Large intestine (tissue), 3 donors: ENCODE results near the gene ABLIM2. TPM values are rescaled to one million over a fixed set of nuclear protein-coding genes. Genes with fewer than 3 reads are reported as not detected.

Experiments used
- DNase-seq, 2 donors: peaks; one replicate each; pipeline versions ENCODE4 v3.0.0 to v3.0.0-alpha.2; 2013
- H3K27ac ChIP-seq: one replicate; pipeline ENCODE4 v1.5.1; 2013; ENCODE audit warnings: low read length
- H3K27me3 ChIP-seq: 2 replicates; pipeline ENCODE4 v1.6.1; 2013; ENCODE audit warnings: low read length; ENCODE audit not compliant: control insufficient read depth, insufficient read depth
- H3K36me3 ChIP-seq: 2 replicates; pipeline ENCODE4 v1.6.1; 2013; ENCODE audit warnings: low read length; ENCODE audit not compliant: control insufficient read depth, insufficient read depth
- H3K4me1 ChIP-seq: one replicate; pipeline ENCODE4 v1.6.1; 2013; ENCODE audit warnings: low read length; ENCODE audit not compliant: control insufficient read depth, insufficient read depth
- H3K4me3 ChIP-seq: one replicate; pipeline ENCODE4 v1.5.1; 2013; ENCODE audit warnings: low read length
- H3K9me3 ChIP-seq: one replicate; pipeline ENCODE4 v1.6.1; 2013; ENCODE audit warnings: mild to moderate bottlenecking, low read depth, low read length, moderate library complexity; ENCODE audit not compliant: control insufficient read depth
- WGBS: methylation state at CpG from one replicate; pipeline ENCODE4 v1.1.5; 2013; ENCODE audit warnings: low lambda C conversion rate; ENCODE audit not compliant: insufficient coverage; 5-methylcytosine and 5-hydroxymethylcytosine counted together
- polyA plus RNA-seq: library from polyadenylated mRNA; unstranded; fragments of 120-200 nt; gene quantifications from one replicate; pipeline ENCODE4 v1.2.1, GENCODE V29; 2013

Gene ABLIM2
- polyA plus RNA-seq, 1 donor = 5.9 TPM

- Histone ChIP-seq H3K9me3 (no peaks in the 10 kb centered on the region), H3K4me1 (peaks cover 6% of the 10 kb centered on the region), H3K27me3 (no peaks in the 10 kb centered on the region), H3K36me3 (no peaks in the 10 kb centered on the region), H3K27ac (peak overlapping the region; percentile 46), H3K4me3 (no peak overlapping the region)
- peak; percentile 77 to 83 for DNase-seq
- no CpG with 5 or more reads among the region's 18 CpGs for WGBS
Measured at GRCh38 chr4:8192748-8193738, 34.4 kb upstream of the ABLIM2 start.

- Histone ChIP-seq H3K4me3 (no peak overlapping the region), H3K4me1 (peaks cover 6% of the 10 kb centered on the region), H3K9me3 (no peaks in the 10 kb centered on the region), H3K27me3 (no peaks in the 10 kb centered on the region), H3K27ac (peak overlapping the region; percentile 55), H3K36me3 (no peaks in the 10 kb centered on the region)
- DNase-seq = no peak
- WGBS = no CpG with 5 or more reads among the region's 23 CpGs
Measured at GRCh38 chr4:8191136-8191747, 32.6 kb upstream of the ABLIM2 start.

- Histone ChIP-seq H3K4me1 (peaks cover 6% of the 10 kb centered on the region), H3K27ac (no peak overlapping the region), H3K27me3 (no peaks in the 10 kb centered on the region), H3K36me3 (no peaks in the 10 kb centered on the region), H3K9me3 (no peaks in the 10 kb centered on the region), H3K4me3 (no peak overlapping the region)
- WGBS = no CpG with 5 or more reads among the region's 26 CpGs
- DNase-seq = no peak
Measured at GRCh38 chr4:8189551-8190466, 31.2 kb upstream of the ABLIM2 start.

- no peaks in the 10 kb centered on the region for H3K9me3 ChIP-seq
- WGBS = no CpG with 5 or more reads among the region's 29 CpGs
- H3K27ac ChIP-seq = no peak overlapping the region
- no peak for DNase-seq
- H3K36me3 ChIP-seq = no peaks in the 10 kb centered on the region
- no peak overlapping the region for H3K4me3 ChIP-seq
- no peaks in the 10 kb centered on the region for H3K27me3 ChIP-seq
- H3K4me1 ChIP-seq = peaks cover 6% of the 10 kb centered on the region
Measured at GRCh38 chr4:8188743-8189550, 30.3 kb upstream of the ABLIM2 start.

GRCh38 chr4:8188085-8188484, 29.5 kb upstream of the ABLIM2 start:
- DNase-seq = no peak
- H3K4me1 ChIP-seq = peaks cover 5% of the 10 kb centered on the region
- no peaks in the 10 kb centered on the region for H3K36me3 ChIP-seq
- H3K9me3 ChIP-seq = no peaks in the 10 kb centered on the region
- H3K27me3 ChIP-seq = no peaks in the 10 kb centered on the region
- H3K27ac ChIP-seq = no peak overlapping the region
- H3K4me3 ChIP-seq = no peak overlapping the region
- no CpG with 5 or more reads among the region's 12 CpGs for WGBS

GRCh38 chr4:8185930-8186329, 27.3 kb upstream of the ABLIM2 start:
- Histone ChIP-seq H3K4me3 (no peak overlapping the region), H3K4me1 (peaks cover 11% of the 10 kb centered on the region), H3K27me3 (no peaks in the 10 kb centered on the region), H3K36me3 (no peaks in the 10 kb centered on the region), H3K9me3 (no peaks in the 10 kb centered on the region), H3K27ac (no peak overlapping the region)
- no CpG with 5 or more reads among the region's 9 CpGs for WGBS
- DNase-seq = no peak

- WGBS = no CpG with 5 or more reads among the region's 9 CpGs
- Histone ChIP-seq H3K9me3 (no peaks in the 10 kb centered on the region), H3K4me1 (peaks cover 11% of the 10 kb centered on the region), H3K27ac (no peak overlapping the region), H3K4me3 (no peak overlapping the region), H3K27me3 (no peaks in the 10 kb centered on the region), H3K36me3 (no peaks in the 10 kb centered on the region)
- no peak for DNase-seq
Measured at GRCh38 chr4:8185295-8185694, 26.7 kb upstream of the ABLIM2 start.

GRCh38 chr4:8184061-8184460, 25.4 kb upstream of the ABLIM2 start:
- WGBS = 40% methylated on average over 1 of the region's 4 CpGs
- DNase-seq = no peak
- H3K36me3 ChIP-seq = no peaks in the 10 kb centered on the region
- no peak overlapping the region for H3K4me3 ChIP-seq
- H3K27me3 ChIP-seq = no peaks in the 10 kb centered on the region
- no peak overlapping the region for H3K27ac ChIP-seq
- peaks cover 11% of the 10 kb centered on the region for H3K4me1 ChIP-seq
- H3K9me3 ChIP-seq = no peaks in the 10 kb centered on the region

GRCh38 chr4:8182858-8183725, 24.5 kb upstream of the ABLIM2 start:
- H3K36me3 ChIP-seq = no peaks in the 10 kb centered on the region
- peaks cover 11% of the 10 kb centered on the region for H3K4me1 ChIP-seq
- no peaks in the 10 kb centered on the region for H3K27me3 ChIP-seq
- peak; percentile 60 to 67 for DNase-seq
- no peak overlapping the region for H3K27ac ChIP-seq
- H3K4me3 ChIP-seq = no peak overlapping the region
- H3K9me3 ChIP-seq = no peaks in the 10 kb centered on the region
- WGBS = 40% methylated on average over 3 of the region's 25 CpGs
